SK-N-SH (cell line): ENCODE measurements around the gene CMTM8.
A peak's percentile ranks its signal among the peaks of the same experiment; 100 is the strongest.

Experiments
- FOXJ3 ChIP-seq: sonication (generic); formaldehyde crosslinking; IDR thresholded peaks from 2 replicates; pipeline ENCODE4 v1.5.1; 2020; ENCODE audit warnings: mild to moderate bottlenecking, missing genetic modification reagents
- GABPA ChIP-seq: IDR thresholded peaks from 2 replicates; pipeline ENCODE4 v1.4.0; 2012; ENCODE audit warnings: low read depth, mild to moderate bottlenecking
- MXI1 ChIP-seq: IDR thresholded peaks from 2 replicates; pipeline ENCODE4 v1.6.1; 2012; ENCODE audit warnings: mild to moderate bottlenecking, low read depth, low read length, improper control_type of control experiment
- RCOR1 ChIP-seq: fragments of 150-350 bp; IDR thresholded peaks from 2 replicates; pipeline ENCODE4 v1.6.1; 2017; ENCODE audit warnings: antibody characterized with exemption, low read length
- TCF12 ChIP-seq: IDR thresholded peaks from 2 replicates; pipeline ENCODE4 v1.4.0; 2012
- TF ChIP-seq, protein P1 (sequence below): fragments of 200-600 bp; sonication (generic); IDR thresholded peaks from 2 replicates; pipeline ENCODE4 v1.6.1; 2017; ENCODE audit warnings: antibody characterized with exemption, mild to moderate bottlenecking, moderate library complexity
- TF ChIP-seq, protein P2 (sequence below): IDR thresholded peaks from 2 replicates; pipeline ENCODE4 v1.4.0; 2012; ENCODE audit warnings: low read depth, borderline replicate concordance

DNA sequence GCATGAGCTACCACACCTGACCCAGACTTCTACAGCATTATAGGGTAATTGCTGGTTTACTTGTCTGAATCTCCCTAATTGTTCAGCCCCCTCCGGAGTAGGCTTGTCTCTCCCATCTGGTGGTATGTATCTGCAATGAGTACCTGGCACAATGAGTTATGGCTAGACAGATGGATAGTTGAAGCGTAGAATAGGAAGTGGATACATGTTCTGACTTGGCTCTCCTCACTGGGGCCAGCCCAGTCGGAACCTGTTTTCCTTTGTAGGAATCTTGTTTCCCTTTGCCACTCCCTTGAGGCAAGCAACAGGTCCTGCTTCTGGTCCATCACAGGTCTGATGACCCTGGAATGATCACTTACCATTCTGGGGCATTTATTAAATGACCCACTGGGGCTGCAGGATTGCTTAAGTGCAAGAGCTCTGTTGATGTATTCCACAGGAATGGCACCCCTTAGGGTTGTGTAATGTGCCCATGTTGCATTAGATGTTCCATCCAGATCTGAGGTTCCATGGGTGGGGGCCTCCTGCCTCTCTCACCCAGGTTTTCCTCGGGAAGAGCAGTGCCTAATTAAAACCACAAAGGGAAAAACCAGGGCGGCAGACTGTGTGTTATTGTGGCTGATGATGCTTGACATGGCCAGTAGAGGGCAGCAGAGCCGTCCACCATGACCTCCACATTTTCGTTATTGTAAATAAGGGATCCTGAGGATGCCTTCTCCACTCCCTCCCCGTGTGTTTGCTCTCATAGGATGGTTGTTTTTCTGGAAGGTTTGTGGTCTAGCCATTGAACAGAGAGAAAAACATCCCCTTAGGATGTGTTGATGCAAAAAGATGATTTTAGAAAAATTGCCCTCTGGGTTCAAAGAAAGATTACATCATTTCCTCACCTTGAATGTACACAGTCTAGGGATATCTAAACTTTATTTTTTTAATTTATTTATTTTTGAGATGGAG lies 58.0 kb downstream of the CMTM8 start:
- TF ChIP-seq, protein P1, sequence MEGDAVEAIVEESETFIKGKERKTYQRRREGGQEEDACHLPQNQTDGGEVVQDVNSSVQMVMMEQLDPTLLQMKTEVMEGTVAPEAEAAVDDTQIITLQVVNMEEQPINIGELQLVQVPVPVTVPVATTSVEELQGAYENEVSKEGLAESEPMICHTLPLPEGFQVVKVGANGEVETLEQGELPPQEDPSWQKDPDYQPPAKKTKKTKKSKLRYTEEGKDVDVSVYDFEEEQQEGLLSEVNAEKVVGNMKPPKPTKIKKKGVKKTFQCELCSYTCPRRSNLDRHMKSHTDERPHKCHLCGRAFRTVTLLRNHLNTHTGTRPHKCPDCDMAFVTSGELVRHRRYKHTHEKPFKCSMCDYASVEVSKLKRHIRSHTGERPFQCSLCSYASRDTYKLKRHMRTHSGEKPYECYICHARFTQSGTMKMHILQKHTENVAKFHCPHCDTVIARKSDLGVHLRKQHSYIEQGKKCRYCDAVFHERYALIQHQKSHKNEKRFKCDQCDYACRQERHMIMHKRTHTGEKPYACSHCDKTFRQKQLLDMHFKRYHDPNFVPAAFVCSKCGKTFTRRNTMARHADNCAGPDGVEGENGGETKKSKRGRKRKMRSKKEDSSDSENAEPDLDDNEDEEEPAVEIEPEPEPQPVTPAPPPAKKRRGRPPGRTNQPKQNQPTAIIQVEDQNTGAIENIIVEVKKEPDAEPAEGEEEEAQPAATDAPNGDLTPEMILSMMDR, result peak; percentile 91
- TF ChIP-seq, protein P2, sequence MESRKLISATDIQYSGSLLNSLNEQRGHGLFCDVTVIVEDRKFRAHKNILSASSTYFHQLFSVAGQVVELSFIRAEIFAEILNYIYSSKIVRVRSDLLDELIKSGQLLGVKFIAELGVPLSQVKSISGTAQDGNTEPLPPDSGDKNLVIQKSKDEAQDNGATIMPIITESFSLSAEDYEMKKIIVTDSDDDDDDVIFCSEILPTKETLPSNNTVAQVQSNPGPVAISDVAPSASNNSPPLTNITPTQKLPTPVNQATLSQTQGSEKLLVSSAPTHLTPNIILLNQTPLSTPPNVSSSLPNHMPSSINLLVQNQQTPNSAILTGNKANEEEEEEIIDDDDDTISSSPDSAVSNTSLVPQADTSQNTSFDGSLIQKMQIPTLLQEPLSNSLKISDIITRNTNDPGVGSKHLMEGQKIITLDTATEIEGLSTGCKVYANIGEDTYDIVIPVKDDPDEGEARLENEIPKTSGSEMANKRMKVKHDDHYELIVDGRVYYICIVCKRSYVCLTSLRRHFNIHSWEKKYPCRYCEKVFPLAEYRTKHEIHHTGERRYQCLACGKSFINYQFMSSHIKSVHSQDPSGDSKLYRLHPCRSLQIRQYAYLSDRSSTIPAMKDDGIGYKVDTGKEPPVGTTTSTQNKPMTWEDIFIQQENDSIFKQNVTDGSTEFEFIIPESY, result no peak
- TF ChIP-seq TCF12, result no peak
- no peak for TF ChIP-seq MXI1
- no peak for TF ChIP-seq GABPA
- TF ChIP-seq FOXJ3 (CRISPR knock-in tag), result no peak
- TF ChIP-seq RCOR1, result no peak
